ENCODE measurements around the gene SERPINB3.

DNA sequence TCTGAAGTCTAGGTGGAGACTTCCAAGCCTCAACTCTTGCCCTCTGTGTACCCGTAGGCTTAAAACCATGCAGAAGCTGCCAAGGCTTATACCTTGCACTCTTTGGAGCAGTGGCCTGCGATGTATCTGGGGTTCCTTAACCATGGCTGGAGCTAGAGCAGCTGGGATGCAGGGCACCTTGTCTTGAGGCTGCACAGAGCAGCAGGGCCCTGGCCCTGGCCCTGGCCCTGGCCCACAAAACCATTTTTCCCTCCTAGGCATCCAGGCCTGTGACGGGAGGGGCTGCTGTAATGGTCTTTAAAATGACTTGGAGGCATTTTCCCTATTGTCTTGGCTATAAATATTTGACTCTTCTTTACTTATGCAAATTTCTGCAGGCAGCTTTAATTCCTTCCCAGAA is 36.8 kb downstream of the SERPINB3 start:
- TF ChIP-seq, protein P1, sequence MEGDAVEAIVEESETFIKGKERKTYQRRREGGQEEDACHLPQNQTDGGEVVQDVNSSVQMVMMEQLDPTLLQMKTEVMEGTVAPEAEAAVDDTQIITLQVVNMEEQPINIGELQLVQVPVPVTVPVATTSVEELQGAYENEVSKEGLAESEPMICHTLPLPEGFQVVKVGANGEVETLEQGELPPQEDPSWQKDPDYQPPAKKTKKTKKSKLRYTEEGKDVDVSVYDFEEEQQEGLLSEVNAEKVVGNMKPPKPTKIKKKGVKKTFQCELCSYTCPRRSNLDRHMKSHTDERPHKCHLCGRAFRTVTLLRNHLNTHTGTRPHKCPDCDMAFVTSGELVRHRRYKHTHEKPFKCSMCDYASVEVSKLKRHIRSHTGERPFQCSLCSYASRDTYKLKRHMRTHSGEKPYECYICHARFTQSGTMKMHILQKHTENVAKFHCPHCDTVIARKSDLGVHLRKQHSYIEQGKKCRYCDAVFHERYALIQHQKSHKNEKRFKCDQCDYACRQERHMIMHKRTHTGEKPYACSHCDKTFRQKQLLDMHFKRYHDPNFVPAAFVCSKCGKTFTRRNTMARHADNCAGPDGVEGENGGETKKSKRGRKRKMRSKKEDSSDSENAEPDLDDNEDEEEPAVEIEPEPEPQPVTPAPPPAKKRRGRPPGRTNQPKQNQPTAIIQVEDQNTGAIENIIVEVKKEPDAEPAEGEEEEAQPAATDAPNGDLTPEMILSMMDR (IDR thresholded peaks at IDR 0.05), result no peak
- TF ChIP-seq POLR2A (IDR thresholded peaks at IDR 0.05), result no peak
